K562 (cell line): ENCODE data around the gene ATP6V0E1. TPM values are rescaled to one million over a fixed set of nuclear protein-coding genes. Genes with fewer than 3 reads are reported as not detected.

Experiments used
- ATAC-seq: fragments of 200-7000 bp; cut with Tn5 transposase; 3 replicates; pipeline ENCODE4 v1.9.1; 2020; ENCODE audit warnings: moderate library complexity
- BruUV-seq: library from RNA; stranded (reverse); fragments of 400-500 nt; replicated peaks from 2 replicates; lab custom pipeline; 2021; lab: Mats Ljungman, UMichigan
- CTCF ChIA-PET: fragments of 300-600 bp; formaldehyde crosslinking; extraction: SDS; loops from one replicate; lab custom pipeline; 2021; ENCODE audit warnings: low intra/inter-chr PET ratio; lab: Yijun Ruan, JAX
- POLR2A ChIA-PET: fragments of 300-600, 350-650 bp; sonication (Branson Sonifier 250); formaldehyde crosslinking; extraction: SDS; loops from one replicate; lab custom pipeline; 2021; ENCODE audit warnings: antibody characterized with exemption, inconsistent platforms; lab: Yijun Ruan, JAX
- DNase-seq, 4 experiments: peaks; one replicate each; pipeline versions ENCODE4 v3.0.0 to v3.0.0-alpha.2; 2011 to 2018; ENCODE audit warnings: low spot score in 3 of 4, mixed read lengths in 3 of 4; ENCODE audit errors: extremely low read depth in 1 of 4
- FAIRE-seq: peaks from 2 replicates; lab custom pipeline; 2011; peaks lifted over from hg19 to GRCh38; lab: Jason Lieb, UNC
- H2AFZ ChIP-seq: 2 replicates; pipeline ENCODE4 v1.6.0; 2011; ENCODE audit warnings: low read depth, low read length, control low read depth, inconsistent platforms
- H3K27ac ChIP-seq: fragments of 200-600 bp; 3 replicates; pipeline ENCODE4 v1.8.0; 2011; ENCODE audit warnings: low read depth, mild to moderate bottlenecking, control low read depth, inconsistent platforms, low read length, moderate library complexity, mixed read lengths; ENCODE audit errors: extremely low read depth
- H3K27me3 ChIP-seq, 2 experiments: fragments of 300-600 bp in 1 of 2; 2 replicates in 1 of 2; 3 replicates in 1 of 2; pipeline versions ENCODE4 v1.6.0 to v1.8.0; 2011; ENCODE audit warnings: inconsistent platforms in 2 of 2, low read length in 2 of 2, mild to moderate bottlenecking in 1 of 2, mixed read lengths in 1 of 2, moderate library complexity in 1 of 2; ENCODE audit not compliant: control insufficient read depth in 2 of 2, insufficient read depth in 2 of 2
- H3K36me3 ChIP-seq: fragments of 300-600 bp; 3 replicates; pipeline ENCODE4 v1.8.0; 2011; ENCODE audit warnings: mild to moderate bottlenecking, low read length, inconsistent platforms; ENCODE audit not compliant: control insufficient read depth, insufficient read depth
- H3K4me1 ChIP-seq, 2 experiments: fragments of 200-600 bp in 1 of 2; replicated peaks in 1 of 2; 2 replicates in 1 of 2; 3 replicates in 1 of 2; pipeline versions ENCODE4 v1.5.1 to v1.8.0; 2011; ENCODE audit warnings: inconsistent platforms in 2 of 2, low read length in 2 of 2, mild to moderate bottlenecking in 1 of 2, mixed read lengths in 1 of 2, moderate library complexity in 1 of 2; ENCODE audit not compliant: control insufficient read depth in 2 of 2, insufficient read depth in 2 of 2
- H3K4me2 ChIP-seq: 2 replicates; pipeline ENCODE4 v1.6.1; 2011; ENCODE audit warnings: low read length, control low read depth, inconsistent platforms, mixed read lengths; ENCODE audit not compliant: insufficient read depth
- H3K4me3 ChIP-seq: fragments of 200-600 bp; sonication (generic), shearing (Covaris generic); 2 replicates; pipeline ENCODE4 v1.5.1; 2016; ENCODE audit warnings: control low read depth, inconsistent platforms
- H3K79me2 ChIP-seq: fragments of 200-600 bp; 3 replicates; pipeline ENCODE4 v1.8.0; 2011; ENCODE audit warnings: low read length, inconsistent platforms; ENCODE audit not compliant: control insufficient read depth, insufficient read depth
- H3K9ac ChIP-seq, 2 experiments: 2 replicates each; pipeline versions ENCODE4 v1.6.0 to v1.6.1; 2011; ENCODE audit warnings: low read depth in 2 of 2, low read length in 2 of 2, control low read depth in 1 of 2, inconsistent platforms in 1 of 2, mild to moderate bottlenecking in 1 of 2, mixed read lengths in 1 of 2; ENCODE audit not compliant: insufficient read depth in 1 of 2
- H3K9me1 ChIP-seq: one replicate; pipeline ENCODE4 v1.6.0; 2011; ENCODE audit warnings: inconsistent platforms, mild to moderate bottlenecking, low read length, moderate library complexity; ENCODE audit not compliant: control insufficient read depth, insufficient read depth
- H3K9me3 ChIP-seq: replicated peaks from 2 replicates; pipeline ENCODE4 v1.5.1; 2011; ENCODE audit warnings: low read depth, low read length, inconsistent platforms; ENCODE audit not compliant: control insufficient read depth, insufficient read depth
- H4K20me1 ChIP-seq: replicated peaks from 2 replicates; pipeline ENCODE4 v1.6.1; 2011; ENCODE audit warnings: low read length, inconsistent platforms, mixed read lengths; ENCODE audit not compliant: control insufficient read depth, insufficient read depth
- ARID1B ChIP-seq: fragments of 450-650 bp; IDR thresholded peaks from 2 replicates; pipeline ENCODE4 v1.6.1; 2016; ENCODE audit warnings: antibody characterized with exemption, mild to moderate bottlenecking, inconsistent platforms
- ARID2 ChIP-seq: fragments of 450-650 bp; IDR thresholded peaks from 2 replicates; pipeline ENCODE4 v1.6.1; 2017; ENCODE audit warnings: antibody characterized with exemption, mild to moderate bottlenecking
- CREB1 ChIP-seq, 2 experiments: sonication (generic) in 1 of 2; formaldehyde crosslinking in 1 of 2; IDR thresholded peaks; 2 replicates each; pipeline versions ENCODE4 v1.6.1 to v1.8.0; 2012 to 2022; ENCODE audit warnings: inconsistent platforms in 1 of 2, mild to moderate bottlenecking in 1 of 2, missing genetic modification reagents in 1 of 2, moderate library complexity in 1 of 2
- CREM ChIP-seq: IDR thresholded peaks from 2 replicates; pipeline ENCODE4 v1.6.1; 2014; ENCODE audit warnings: antibody characterized with exemption, low read depth
- DDX20 ChIP-seq: fragments of 450-650 bp; IDR thresholded peaks from 2 replicates; pipeline ENCODE4 v1.6.1; 2016; ENCODE audit warnings: missing genetic modification characterization, low read depth, mild to moderate bottlenecking, missing compliant biosample characterization, moderate library complexity
- ESRRA ChIP-seq: fragments of 450-650 bp; IDR thresholded peaks from 2 replicates; pipeline ENCODE4 v1.6.1; 2014; ENCODE audit warnings: low read depth, mild to moderate bottlenecking, moderate library complexity, borderline replicate concordance
- ESRRB ChIP-seq: fragments of 250-450 bp; sonication (Bioruptor Pico); IDR thresholded peaks from 2 replicates; pipeline ENCODE4 v1.5.0; 2020; ENCODE audit warnings: mild to moderate bottlenecking, moderate library complexity, borderline replicate concordance
- FOXP1 ChIP-seq: sonication (generic); formaldehyde crosslinking; IDR thresholded peaks from 2 replicates; pipeline ENCODE4 v1.8.0; 2022; ENCODE audit warnings: mild to moderate bottlenecking, missing genetic modification reagents
- PHB2 ChIP-seq: fragments of 450-650 bp; IDR thresholded peaks from 2 replicates; pipeline ENCODE4 v1.6.1; 2017; ENCODE audit warnings: low read depth
- PTTG1 ChIP-seq: fragments of 450-650 bp; IDR thresholded peaks from 2 replicates; pipeline ENCODE4 v1.6.1; 2016; ENCODE audit warnings: low read depth, mild to moderate bottlenecking, missing genetic modification characterization, missing compliant biosample characterization
- RBM25 ChIP-seq: fragments of 200-400 bp; formaldehyde crosslinking; IDR thresholded peaks from 2 replicates; pipeline ENCODE4 v1.6.1; 2018; ENCODE audit warnings: low read length, low read depth, moderate library complexity; ENCODE audit not compliant: severe bottlenecking
- RFX5 ChIP-seq: IDR thresholded peaks from 2 replicates; pipeline ENCODE4 v1.6.1; 2011; ENCODE audit warnings: low read depth, mild to moderate bottlenecking, improper control_type of control experiment, low read length
- STAG1 ChIP-seq: sonication (generic); formaldehyde crosslinking; IDR thresholded peaks from 2 replicates; pipeline ENCODE4 v1.5.0; 2020; ENCODE audit warnings: missing genetic modification reagents, borderline replicate concordance
- ZBTB1 ChIP-seq: sonication (generic); formaldehyde crosslinking; IDR thresholded peaks from 2 replicates; pipeline ENCODE4 v1.8.1; 2023; ENCODE audit warnings: missing genetic modification reagents, low read depth, mild to moderate bottlenecking, borderline replicate concordance
- ZFX ChIP-seq: sonication (generic); formaldehyde crosslinking; IDR thresholded peaks from 2 replicates; pipeline ENCODE4 v1.8.0; 2022; ENCODE audit warnings: mild to moderate bottlenecking, missing genetic modification reagents, moderate library complexity
- ZNF121 ChIP-seq: sonication (generic); formaldehyde crosslinking; conservative IDR thresholded peaks from 2 replicates; pipeline ENCODE4 v1.8.0; 2022; ENCODE audit warnings: missing genetic modification reagents
- ZNF124 ChIP-seq: sonication (generic); formaldehyde crosslinking; IDR thresholded peaks from 2 replicates; pipeline ENCODE4 v1.8.1; 2022; ENCODE audit warnings: missing genetic modification reagents
- ZNF311 ChIP-seq: fragments of 250-450 bp; sonication (Bioruptor Pico); IDR thresholded peaks from 2 replicates; pipeline ENCODE4 v1.4.0; 2020; ENCODE audit warnings: mild to moderate bottlenecking, moderate library complexity
- ZNF639 ChIP-seq, 2 experiments: fragments of 200-800 bp in 1 of 2; sonication (Bioruptor generic) in 1 of 2; sonication (generic) in 1 of 2; formaldehyde crosslinking in 1 of 2; IDR thresholded peaks in 1 of 2; conservative IDR thresholded peaks in 1 of 2; 2 replicates each; pipeline versions ENCODE4 v1.5.0 to v1.6.1; 2016 to 2020; ENCODE audit warnings: missing compliant biosample characterization in 1 of 2, missing genetic modification characterization in 1 of 2, missing genetic modification reagents in 1 of 2
- ZNF695 ChIP-seq: fragments of 450-650 bp; formaldehyde crosslinking; IDR thresholded peaks from 2 replicates; pipeline ENCODE4 v1.4.0; 2020; ENCODE audit warnings: mild to moderate bottlenecking, moderate library complexity
- ZSCAN29 ChIP-seq: fragments of 450-650 bp; IDR thresholded peaks from 2 replicates; pipeline ENCODE4 v1.6.1; 2017
- WGBS: fragments of 100-300 bp; shearing (Covaris generic); methylation state at CpG from one replicate; pipeline ENCODE4 v1.1.6; 2016; ENCODE audit warnings: low coverage, mixed read lengths; ENCODE audit not compliant: insufficient coverage; ENCODE audit errors: missing lambda C conversion rate; 5-methylcytosine and 5-hydroxymethylcytosine counted together
- in situ Hi-C: fragments of 300-500 bp; cut with MboI; formaldehyde crosslinking; loops from 4 replicates; pipeline ENCODE4 v1.15.0; 2018; ENCODE audit warnings: inconsistent platforms, mixed read lengths
- intact Hi-C: fragments of 100-400 bp; cut with micrococcal nuclease; formaldehyde crosslinking; loops from 2 replicates; pipeline ENCODE4 v1.14.2; 2022
- polyA plus RNA-seq, 8 experiments: library from polyadenylated mRNA; depleted of rRNA in 4 of 8; stranded (reverse) in 5 of 8; unstranded in 3 of 8; fragments of >200 nt; fragmentation: Nextera tagmentation in 2 of 8; fragmentation: Illumina TruSeq in 1 of 8; extraction: Ambion mirVana in 2 of 8; extraction: Trizol in 1 of 8; gene quantifications; 2 replicates each; pipeline versions ENCODE4 v1.2.1 to v1.2.3, GENCODE V29; 2011 to 2014; ENCODE audit warnings: inconsistent platforms in 1 of 8, missing spikeins in 1 of 8
- total RNA-seq, 7 experiments: library from RNA; depleted of rRNA in 6 of 7; stranded (reverse); fragments of >200 nt in 6 of 7; fragmentation: Illumina TruSeq in 2 of 7; extraction: Trizol in 2 of 7; gene quantifications; 2 replicates each; pipeline versions ENCODE4 v1.2.1 to v1.2.3, GENCODE V29; 2011 to 2021; ENCODE audit warnings: low replicate concordance in 1 of 7

Gene ATP6V0E1
- total and polyA plus RNA-seq, 9 of the 15 experiments (the other 6 are each of a cell fraction or from before 2014, with no cell fraction given), result 63.8 to 395 (median 112) TPM

- FAIRE-seq, result peak; percentile 59
- POLR2A ChIA-PET, result interaction anchor here (0.5 to 2.3 kb wide), 11 partner anchors 8 to 529 kb away, joined by 3 to 7 read pairs (median 3); partner anchors contain the start of genes DUSP1 and STC2
- H3K4me1 ChIP-seq, result peaks cover 4 to 7% of the 10 kb centered on the region in 2 experiments; a peak in 4 of 5 replicates
- 10% methylated on average over 26 of the region's 28 CpGs for WGBS
- BruUV-seq, result no TSS peak
- peak overlapping the region; percentile 91 for H3K4me3 ChIP-seq
- peak overlapping the region; percentile 92 for H3K27ac ChIP-seq
- H3K4me2 ChIP-seq, result peak overlapping the region; percentile 100
- H3K36me3 ChIP-seq, result peaks cover 25% of the 10 kb centered on the region; the same call in 2 of the 3 replicates
- H3K9ac ChIP-seq, result peak overlapping the region; percentile 98
- in situ Hi-C loops (no loop called here), intact Hi-C loops (no loop called here)
- H4K20me1 ChIP-seq, result no peaks in the 10 kb centered on the region; the same call in 1 of the 2 replicates
- no peaks in the 10 kb centered on the region for H3K9me3 ChIP-seq
- peak; percentile 9 for ATAC-seq
- peak in 1 of 4 experiments; percentile 26 for DNase-seq
- peaks cover 15% of the 10 kb centered on the region; the same call in 2 of the 3 replicates for H3K79me2 ChIP-seq
- 0 out of 5 replicates have a peak, but pooled peaks cover 0 to 2% of the 10 kb centered on the region in 2 experiments for H3K27me3 ChIP-seq
- H3K9me1 ChIP-seq, result peaks cover 4% of the 10 kb centered on the region
- peak overlapping the region; percentile 78 for H2AFZ ChIP-seq
- CTCF ChIA-PET, result no interaction called here
- TF ChIP-seq RBM25, result peak; percentile 44
- TF ChIP-seq FOXP1 (CRISPR knock-in tag), result no peak
- no peak for TF ChIP-seq ARID1B
- peak; percentile 51; the same call in 1 of the 2 replicates for TF ChIP-seq CREB1 (IDR thresholded peaks at IDR 0.05)
- TF ChIP-seq CREB1 (CRISPR knock-in tag; IDR thresholded peaks at IDR 0.05), result no peak
- TF ChIP-seq ZNF121 (CRISPR knock-in tag), result peak; percentile 94
- no peak for TF ChIP-seq ZNF311 (CRISPR knock-in tag)
- TF ChIP-seq ZBTB1 (CRISPR knock-in tag), result peak; percentile 76
- TF ChIP-seq ZFX (CRISPR knock-in tag), result no peak
- TF ChIP-seq ESRRA, result no peak; the same call in 1 of the 2 replicates
- TF ChIP-seq ZNF695 (CRISPR knock-in tag), result no peak
- TF ChIP-seq ZNF124 (CRISPR knock-in tag), result no peak
- TF ChIP-seq STAG1 (CRISPR knock-in tag), result no peak
- TF ChIP-seq ZNF639 (CRISPR knock-in tag; conservative IDR thresholded peaks at IDR 0.05 in 1 of 2, IDR thresholded peaks at IDR 0.05 in 1 of 2), result no peak
- TF ChIP-seq CREM, result peak; percentile 56
- TF ChIP-seq PTTG1 (tag), result no peak
- TF ChIP-seq ZSCAN29, result no peak
- TF ChIP-seq ESRRB (CRISPR knock-in tag), result no peak
- TF ChIP-seq PHB2, result no peak
- no peak for TF ChIP-seq RFX5
- TF ChIP-seq ARID2, result no peak
- TF ChIP-seq DDX20 (tag), result no peak
These were observed 23.5 kb upstream of the ATP6V0E1 start for GRCh38 chr5:172959824-172960799.
